Measurements from ENCODE around the gene KLHL26.
A peak's percentile ranks its signal among the peaks of the same experiment; 100 is the strongest.
"Not testable (repeated sequence)": the region's sequence is repeated elsewhere in the genome, so short reads cannot be mapped to it uniquely, and the experiment has no call there.

Gene KLHL26

DNA sequence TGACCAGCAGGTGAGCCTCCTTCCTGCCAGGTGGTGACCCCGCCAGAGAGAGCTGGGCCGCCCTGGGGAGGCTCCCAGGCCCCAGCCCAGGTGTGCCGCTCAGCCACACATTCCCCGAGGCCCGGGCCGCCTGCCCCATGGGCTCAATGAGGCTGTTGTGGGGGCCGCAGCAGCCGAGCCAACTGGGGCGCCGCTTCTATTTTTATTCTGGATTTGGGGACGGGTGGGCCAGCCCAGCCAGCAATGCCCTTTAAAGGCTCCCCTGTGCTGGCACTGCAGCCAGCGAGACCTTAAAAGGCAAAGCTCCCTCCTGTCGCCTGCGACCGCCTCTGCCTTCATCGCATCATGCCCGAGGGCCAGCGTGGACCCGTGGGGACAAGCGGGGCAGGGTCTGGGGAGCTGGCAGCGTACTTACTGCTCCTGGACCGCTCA is 29.0 kb downstream of the KLHL26 start:
- no peak for DNase-seq (ENCODE audit: low read depth in 1 of 2, low spot score in 1 of 2)

- DNase-seq (ENCODE audit: low read depth in 1 of 2, low spot score in 1 of 2): no peak
These were observed 29.5 kb downstream of the KLHL26 start for GRCh38 chr19:18666317-18666716.

GRCh38 chr19:18666784-18667183 is 30.0 kb downstream of the KLHL26 start:
- no peak for DNase-seq (ENCODE audit: low read depth in 1 of 2, low spot score in 1 of 2)

DNA sequence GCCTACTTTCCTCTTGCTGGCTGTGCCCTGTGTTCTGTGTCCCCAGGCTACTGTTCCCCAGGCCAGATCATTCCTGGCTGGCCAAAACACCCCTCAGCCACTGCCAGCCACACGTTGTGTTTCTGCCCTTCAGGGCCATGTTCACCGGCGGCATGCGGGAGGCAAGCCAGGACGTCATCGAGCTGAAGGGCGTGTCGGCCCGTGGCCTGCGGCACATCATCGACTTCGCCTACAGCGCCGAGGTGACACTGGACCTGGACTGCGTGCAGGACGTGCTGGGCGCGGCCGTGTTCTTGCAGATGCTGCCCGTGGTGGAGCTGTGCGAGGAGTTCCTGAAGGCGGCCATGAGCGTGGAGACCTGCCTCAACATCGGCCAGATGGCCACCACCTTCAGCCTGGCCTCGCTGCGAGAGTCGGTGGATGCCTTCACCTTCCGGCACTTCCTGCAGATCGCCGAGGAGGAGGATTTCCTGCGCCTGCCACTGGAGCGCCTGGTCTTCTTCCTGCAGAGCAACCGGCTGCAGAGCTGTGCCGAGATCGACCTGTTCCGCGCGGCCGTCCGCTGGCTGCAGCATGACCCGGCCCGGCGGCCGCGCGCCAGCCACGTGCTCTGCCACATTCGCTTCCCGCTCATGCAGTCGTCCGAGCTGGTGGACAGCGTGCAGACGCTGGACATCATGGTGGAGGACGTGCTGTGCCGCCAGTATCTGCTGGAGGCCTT is 30.9 kb downstream of the KLHL26 start:
- DNase-seq (ENCODE audit: low read depth in 1 of 2, low spot score in 1 of 2): no peak

- DNase-seq (ENCODE audit: low read depth in 1 of 2, low spot score in 1 of 2): no peak
These were observed 31.4 kb downstream of the KLHL26 start for GRCh38 chr19:18668252-18668631.

DNA sequence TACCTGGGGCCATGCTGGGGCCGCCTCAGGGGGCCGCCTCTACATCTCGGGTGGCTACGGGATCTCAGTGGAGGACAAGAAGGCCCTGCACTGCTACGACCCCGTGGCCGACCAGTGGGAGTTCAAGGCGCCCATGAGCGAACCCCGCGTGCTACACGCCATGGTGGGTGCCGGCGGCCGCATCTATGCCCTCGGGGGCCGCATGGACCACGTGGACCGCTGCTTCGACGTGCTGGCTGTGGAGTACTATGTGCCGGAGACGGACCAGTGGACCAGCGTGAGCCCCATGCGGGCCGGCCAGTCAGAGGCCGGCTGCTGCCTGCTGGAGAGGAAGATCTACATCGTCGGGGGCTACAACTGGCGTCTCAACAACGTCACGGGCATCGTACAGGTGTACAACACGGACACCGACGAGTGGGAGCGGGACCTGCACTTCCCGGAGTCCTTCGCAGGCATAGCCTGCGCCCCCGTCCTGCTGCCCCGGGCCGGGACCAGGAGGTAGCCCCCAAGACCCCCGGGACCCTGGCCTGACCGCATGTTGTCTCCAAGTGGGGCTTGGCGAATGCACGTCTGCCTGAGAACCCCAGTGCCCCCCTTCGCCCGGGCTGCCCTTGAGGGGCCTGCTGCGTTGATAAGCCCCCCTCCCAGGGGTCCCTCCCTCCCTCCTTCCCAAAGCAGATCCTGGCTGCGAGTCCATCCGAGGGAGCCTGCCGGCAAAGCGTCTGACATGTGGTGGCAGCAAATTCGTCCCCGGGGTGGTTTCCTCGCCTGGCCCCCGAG is 32.1 kb downstream of the KLHL26 start:
- DNase-seq (ENCODE audit: low read depth in 1 of 2, low spot score in 1 of 2): no peak

GRCh38 chr19:18669524-18669817 is 32.6 kb downstream of the KLHL26 start:
- no peak for DNase-seq (ENCODE audit: low read depth in 1 of 2, low spot score in 1 of 2)

DNA sequence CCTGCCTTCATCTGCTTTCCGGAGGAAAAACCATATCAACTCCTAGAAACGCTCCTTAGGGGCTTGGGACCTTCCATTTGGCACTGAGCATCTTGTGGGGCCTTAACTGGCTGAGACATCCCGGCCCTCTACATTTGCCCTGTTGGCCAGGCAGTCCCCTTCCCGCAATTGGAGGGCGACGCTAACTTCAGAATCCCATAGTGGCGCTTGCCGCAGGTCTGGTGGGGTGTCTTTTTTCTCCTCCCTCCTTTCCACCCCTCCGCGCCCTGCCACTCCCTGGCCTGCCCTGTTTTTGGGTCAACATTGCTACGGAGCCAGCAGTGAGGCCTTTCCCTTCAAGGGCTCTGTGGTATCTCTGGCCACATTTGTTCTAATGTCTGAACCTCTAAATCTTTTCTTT is 33.1 kb downstream of the KLHL26 start:
- no peak for DNase-seq (ENCODE audit: low read depth in 1 of 2, low spot score in 1 of 2)

DNA sequence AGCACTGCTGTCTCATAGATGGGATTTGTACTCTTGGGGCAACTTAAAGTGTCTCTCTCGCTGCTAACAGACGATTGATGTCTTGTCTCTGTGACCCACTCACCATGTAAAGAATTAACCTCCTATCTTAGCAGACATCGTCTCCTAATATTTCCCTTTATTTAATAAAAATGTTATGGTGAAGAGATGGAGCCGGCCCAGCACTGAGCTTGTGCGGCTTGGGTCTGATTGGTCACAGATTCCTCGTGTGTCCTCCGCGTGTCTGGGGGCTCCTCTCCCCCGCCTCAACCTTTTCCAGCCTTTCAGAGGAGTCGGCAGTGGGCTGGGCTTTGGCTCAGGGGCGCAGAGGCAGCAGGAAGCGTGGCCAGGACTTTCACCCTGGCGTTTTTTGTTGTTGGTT is 33.5 kb downstream of the KLHL26 start:
- no peak for DNase-seq (ENCODE audit: low read depth in 1 of 2, low spot score in 1 of 2)

DNA sequence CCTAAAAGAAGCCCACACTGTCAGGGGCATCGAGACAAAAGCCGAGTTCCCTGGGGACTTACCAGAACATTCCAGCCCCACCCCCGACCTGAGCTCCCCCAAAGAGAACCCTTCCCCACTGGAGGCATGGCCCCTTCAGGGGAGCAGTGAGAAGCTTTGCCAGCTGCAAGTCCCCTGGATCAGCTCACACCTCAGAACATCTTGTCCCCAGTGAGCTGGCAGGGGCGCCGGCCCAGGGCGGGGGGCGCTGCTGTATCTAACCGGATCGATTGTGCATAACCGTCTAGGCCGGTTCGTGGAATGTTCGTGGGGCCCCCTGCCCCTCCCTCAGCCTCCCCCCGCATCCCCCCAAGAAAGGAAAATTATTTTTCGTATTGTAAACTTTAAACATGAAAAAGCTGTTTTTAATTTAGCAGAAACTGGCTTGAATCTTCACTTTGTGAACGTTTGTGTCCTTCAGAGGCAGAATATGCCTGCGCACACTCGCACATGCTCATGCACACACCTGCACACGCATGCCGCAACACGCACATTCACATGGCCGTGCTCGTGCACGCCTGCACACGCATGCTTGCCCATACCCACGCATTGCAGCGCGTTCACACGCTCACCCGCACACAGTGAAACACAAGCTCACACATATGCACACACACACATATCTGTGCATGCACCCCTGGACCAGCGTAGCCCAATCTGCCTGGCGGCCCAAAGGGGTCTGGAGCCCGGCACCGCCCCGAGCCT is 34.6 kb downstream of the KLHL26 start:
- DNase-seq (ENCODE audit: low read depth in 1 of 2, low spot score in 1 of 2): no peak

DNA sequence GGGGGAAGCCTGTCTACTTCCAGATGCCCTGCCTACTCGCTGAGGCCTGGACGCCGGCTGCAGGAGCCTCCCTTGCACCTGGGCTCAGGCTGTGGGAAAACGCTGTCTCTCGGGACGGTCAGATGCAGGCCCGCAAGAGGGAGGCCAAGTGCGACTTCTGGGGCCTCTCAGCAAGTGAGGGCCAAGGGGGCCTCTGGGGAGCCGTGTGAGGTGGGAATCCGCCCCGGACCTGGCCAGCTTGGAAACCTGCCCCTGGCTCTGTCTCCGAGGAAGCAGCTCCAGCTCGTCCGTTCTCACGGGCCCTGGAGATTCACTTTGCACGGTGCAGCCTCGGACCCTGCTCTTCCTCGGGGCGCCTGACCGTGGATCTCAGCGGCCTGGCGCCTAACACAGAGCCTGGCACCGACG is 35.2 kb downstream of the KLHL26 start:
- DNase-seq (ENCODE audit: low read depth in 1 of 2, low spot score in 1 of 2): no peak

DNA sequence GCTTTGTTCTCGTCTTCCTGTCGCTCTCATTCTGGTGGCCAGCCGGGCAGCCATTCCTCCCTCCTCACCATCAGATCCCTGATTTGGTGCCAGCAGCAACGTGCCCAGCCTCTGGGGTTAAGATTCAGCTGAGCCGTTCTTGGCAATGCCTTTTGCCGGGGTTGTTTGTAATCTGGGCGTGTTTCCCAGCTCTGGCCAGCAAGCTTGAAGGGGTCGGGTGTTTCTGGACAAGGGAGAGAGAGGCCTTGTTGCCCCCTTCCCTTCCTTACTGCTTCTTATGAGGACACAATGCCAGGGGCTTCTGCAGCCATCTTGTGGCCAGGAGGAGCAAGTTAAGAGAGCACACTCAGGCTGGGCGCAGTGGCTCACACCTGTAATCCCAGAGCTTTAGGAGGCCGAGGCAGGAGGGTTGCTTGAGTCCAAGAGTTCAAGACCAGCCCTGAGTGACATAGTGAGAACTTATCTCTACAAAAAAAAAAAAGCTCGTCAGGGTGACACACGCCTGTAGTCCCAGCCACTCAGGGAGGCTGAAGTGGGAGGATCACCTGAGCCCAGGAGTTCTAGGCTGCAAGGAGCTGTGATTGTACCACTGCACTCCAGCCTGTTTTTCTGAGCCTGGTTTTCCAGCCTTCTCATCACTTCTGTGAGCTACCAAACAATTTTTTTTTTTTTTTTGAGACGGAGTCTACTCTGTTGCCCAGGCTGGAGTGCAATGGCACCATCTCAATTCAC is 35.9 kb downstream of the KLHL26 start:
- no peak for DNase-seq (ENCODE audit: low read depth in 1 of 2, low spot score in 1 of 2)

GRCh38 chr19:18674616-18675015 is 37.8 kb downstream of the KLHL26 start:
- DNase-seq (ENCODE audit: low read depth in 1 of 2, low spot score in 1 of 2): no peak

GRCh38 chr19:18675779-18676178 is 39.0 kb downstream of the KLHL26 start:
- DNase-seq (ENCODE audit: low read depth in 1 of 2, low spot score in 1 of 2): no peak

GRCh38 chr19:18676692-18677091 is 39.9 kb downstream of the KLHL26 start:
- no peak for DNase-seq (ENCODE audit: low read depth in 1 of 2, low spot score in 1 of 2)

DNA sequence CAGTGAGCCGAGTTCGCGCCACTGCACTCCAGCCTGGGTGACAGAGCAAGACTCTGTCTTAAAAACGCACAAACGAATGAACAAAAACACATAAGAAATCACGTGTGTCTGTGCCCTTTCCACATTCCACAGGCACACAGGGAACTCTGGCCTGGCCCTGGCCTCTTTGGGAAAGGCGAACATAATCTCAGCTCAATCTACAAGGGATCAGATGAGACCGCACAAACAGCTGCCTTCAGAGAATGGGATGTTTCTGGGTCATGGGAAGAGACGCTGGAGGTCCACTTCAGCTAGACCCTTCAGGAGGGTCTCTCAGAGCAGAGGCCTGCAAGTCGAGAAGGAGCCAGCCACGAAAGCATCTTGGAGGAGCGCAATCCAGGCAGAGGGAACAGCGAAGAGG is 40.3 kb downstream of the KLHL26 start:
- no peak for DNase-seq (ENCODE audit: low read depth in 1 of 2, low spot score in 1 of 2)

- not testable (repeated sequence) for DNase-seq (ENCODE audit: low read depth in 1 of 2, low spot score in 1 of 2)
These were observed 43.3 kb downstream of the KLHL26 start for GRCh38 chr19:18680148-18680547.

GRCh38 chr19:18682807-18683108 is 45.9 kb downstream of the KLHL26 start:
- no peak for DNase-seq (ENCODE audit: low read depth in 1 of 2, low spot score in 1 of 2)

GRCh38 chr19:18683109-18683957 is 46.5 kb downstream of the KLHL26 start, which contains the start of gene CRTC1:
TSS of gene CRTC1 (plus strand) at chr19:18683680. CDS start at chr19:18683703, 23 bp downstream.
- DNase-seq (ENCODE audit: low read depth in 1 of 2, low spot score in 1 of 2): peak; percentile 86 to 90

GRCh38 chr19:18683958-18684641 is 47.3 kb downstream of the KLHL26 start:
- no peak for DNase-seq (ENCODE audit: low read depth in 1 of 2, low spot score in 1 of 2)
